HepG2 (cell line): Measurements from ENCODE around the gene POU5F2. TPM values are rescaled to one million over a fixed set of nuclear protein-coding genes. Genes with fewer than 3 reads are reported as not detected.

Experiments used
- ATAC-seq: fragments of 200-7000 bp; cut with Tn5 transposase; 3 replicates; pipeline ENCODE4 v1.9.1; 2020; ENCODE audit warnings: mild to moderate bottlenecking, moderate library complexity
- BruUV-seq: library from RNA; stranded (reverse); fragments of 400-500 nt; replicated peaks from 2 replicates; lab custom pipeline; 2021; lab: Mats Ljungman, UMichigan
- CTCF ChIA-PET: fragments of 300-600 bp; formaldehyde crosslinking; extraction: SDS; loops from one replicate; lab custom pipeline; 2021; ENCODE audit warnings: low total read pairs, inconsistent platforms, low intra/inter-chr PET ratio; lab: Yijun Ruan, JAX
- POLR2A ChIA-PET: fragments of 350-600 bp; sonication (Branson Sonifier 250); formaldehyde crosslinking; loops from one replicate; lab custom pipeline; 2020; ENCODE audit warnings: antibody characterized with exemption, inconsistent platforms; lab: Yijun Ruan, JAX
- DNase-seq: peaks from one replicate; pipeline ENCODE4 v3.0.0-alpha.2; 2015; ENCODE audit warnings: low spot score
- FAIRE-seq: peaks from 3 replicates; lab custom pipeline; 2011; peaks lifted over from hg19 to GRCh38; lab: Jason Lieb, UNC
- H2AFZ ChIP-seq: one replicate; pipeline ENCODE4 v1.6.1; 2011; ENCODE audit warnings: low read length, inconsistent platforms
- H3K27ac ChIP-seq: fragments of 300-600 bp; 3 replicates; pipeline ENCODE4 v1.8.0; 2011; ENCODE audit warnings: mixed run types, mild to moderate bottlenecking, mixed read lengths, low read length, inconsistent platforms; ENCODE audit not compliant: insufficient read depth; ENCODE audit errors: extremely low read length
- H3K27me3 ChIP-seq, 2 experiments: fragments of 200-600 bp in 1 of 2; 2 replicates in 1 of 2; 3 replicates in 1 of 2; pipeline versions ENCODE4 v1.6.0 to v1.8.0; 2011; ENCODE audit warnings: low read length in 2 of 2, mild to moderate bottlenecking in 2 of 2, moderate library complexity in 2 of 2, inconsistent platforms in 1 of 2; ENCODE audit not compliant: insufficient read depth in 2 of 2, control insufficient read depth in 1 of 2
- H3K36me3 ChIP-seq, 2 experiments: fragments of 200-600 bp in 1 of 2; replicated peaks in 1 of 2; 2 replicates in 1 of 2; 3 replicates in 1 of 2; pipeline versions ENCODE4 v1.5.1 to v1.8.0; 2011; ENCODE audit warnings: low read length in 2 of 2, inconsistent platforms in 1 of 2; ENCODE audit not compliant: insufficient read depth in 2 of 2, control insufficient read depth in 1 of 2
- H3K4me1 ChIP-seq: 2 replicates; pipeline ENCODE4 v1.5.1; 2012; ENCODE audit warnings: low read length, inconsistent platforms; ENCODE audit not compliant: insufficient read depth
- H3K4me2 ChIP-seq: 2 replicates; pipeline ENCODE4 v1.6.0; 2011; ENCODE audit warnings: low read depth, low read length, inconsistent platforms
- H3K4me3 ChIP-seq, 3 experiments: fragments of 200-600 bp in 1 of 3; sonication (generic), shearing (Covaris generic) in 1 of 3; replicated peaks in 1 of 3; 2 replicates each; pipeline ENCODE4 v1.5.1; 2011 to 2016; ENCODE audit warnings: low read length in 3 of 3, inconsistent platforms in 2 of 3, low read depth in 2 of 3, mild to moderate bottlenecking in 2 of 3, control low read depth in 1 of 3, mixed read lengths in 1 of 3; ENCODE audit not compliant: insufficient read depth in 1 of 3
- H3K79me2 ChIP-seq: one replicate; pipeline ENCODE4 v1.6.1; 2011; ENCODE audit warnings: low read length, inconsistent platforms; ENCODE audit not compliant: insufficient read depth
- H3K9ac ChIP-seq: 2 replicates; pipeline ENCODE4 v1.6.0; 2011; ENCODE audit warnings: mild to moderate bottlenecking, low read depth, low read length, inconsistent platforms; ENCODE audit not compliant: insufficient read depth
- H3K9me3 ChIP-seq: 2 replicates; pipeline ENCODE4 v1.5.1; 2012; ENCODE audit warnings: mild to moderate bottlenecking, low read length
- H4K20me1 ChIP-seq: 2 replicates; pipeline ENCODE4 v1.6.0; 2011; ENCODE audit warnings: inconsistent platforms, mild to moderate bottlenecking, low read length, moderate library complexity; ENCODE audit not compliant: insufficient read depth
- ATF1 ChIP-seq: IDR thresholded peaks from 2 replicates; pipeline ENCODE4 v1.6.1; 2016; ENCODE audit warnings: mild to moderate bottlenecking, control low read depth
- HNRNPUL1 ChIP-seq: fragments of 200-400 bp; formaldehyde crosslinking; IDR thresholded peaks from 2 replicates; pipeline ENCODE4 v1.6.1; 2017; ENCODE audit warnings: low read depth, mild to moderate bottlenecking, low read length, moderate library complexity
- HOXA9 ChIP-seq: sonication (generic); formaldehyde crosslinking; IDR thresholded peaks from 2 replicates; pipeline ENCODE4 v1.8.1; 2022; ENCODE audit warnings: missing genetic modification reagents, mild to moderate bottlenecking, moderate library complexity, borderline replicate concordance
- KLF15 ChIP-seq: sonication (generic); formaldehyde crosslinking; IDR thresholded peaks from 2 replicates; pipeline ENCODE4 v1.8.1; 2023; ENCODE audit warnings: borderline replicate concordance, mild to moderate bottlenecking, inconsistent platforms, missing genetic modification reagents, mixed read lengths
- MED8 ChIP-seq: sonication (generic); formaldehyde crosslinking; IDR thresholded peaks from 2 replicates; pipeline ENCODE4 v1.8.1; 2023; ENCODE audit warnings: mild to moderate bottlenecking, missing genetic modification reagents; ENCODE audit not compliant: insufficient replicate concordance
- NAIF1 ChIP-seq: sonication (generic); formaldehyde crosslinking; IDR thresholded peaks from 2 replicates; pipeline ENCODE4 v1.5.0; 2020; ENCODE audit warnings: mild to moderate bottlenecking, missing genetic modification reagents, borderline replicate concordance
- PAWR ChIP-seq: sonication (generic); formaldehyde crosslinking; IDR thresholded peaks from 2 replicates; pipeline ENCODE4 v1.4.0; 2020; ENCODE audit warnings: missing genetic modification reagents, mild to moderate bottlenecking, borderline replicate concordance
- SRY ChIP-seq: sonication (generic); formaldehyde crosslinking; IDR thresholded peaks from 2 replicates; pipeline ENCODE4 v1.8.0; 2022; ENCODE audit warnings: mild to moderate bottlenecking, missing genetic modification reagents
- ZMYM4 ChIP-seq: sonication (generic); formaldehyde crosslinking; IDR thresholded peaks from 2 replicates; pipeline ENCODE4 v1.8.1; 2023; ENCODE audit warnings: mild to moderate bottlenecking, missing genetic modification reagents
- ZNF234 ChIP-seq: sonication (generic); formaldehyde crosslinking; conservative IDR thresholded peaks from 2 replicates; pipeline ENCODE4 v1.5.1; 2020; ENCODE audit warnings: mild to moderate bottlenecking, missing genetic modification reagents
- ZNF598 ChIP-seq: sonication (generic); formaldehyde crosslinking; IDR thresholded peaks from 2 replicates; pipeline ENCODE4 v1.5.1; 2020; ENCODE audit warnings: mild to moderate bottlenecking, missing genetic modification reagents, borderline replicate concordance
- ZNF75D ChIP-seq: sonication (generic); formaldehyde crosslinking; IDR thresholded peaks from 2 replicates; pipeline ENCODE4 v1.8.1; 2023; ENCODE audit warnings: missing genetic modification reagents, mild to moderate bottlenecking, borderline replicate concordance
- in situ Hi-C: cut with HindIII; loops from 2 replicates; pipeline ENCODE4 v1.10.0; 2017; ENCODE audit warnings: low pct_unique_long_range_greater_than_20kb; ENCODE audit not compliant: extremely low pct_ligation_motif_present
- intact Hi-C: fragments of 100-400 bp; cut with micrococcal nuclease; formaldehyde crosslinking; loops from one replicate; pipeline ENCODE4 v1.10.0; 2022; ENCODE audit not compliant: unreplicated experiment
- polyA plus RNA-seq, 8 experiments: library from polyadenylated mRNA; depleted of rRNA in 3 of 8; stranded (reverse) in 7 of 8; unstranded in 1 of 8; fragments of >200 nt; fragmentation: Illumina TruSeq in 4 of 8; extraction: Trizol in 4 of 8; gene quantifications; 2 replicates each; pipeline versions ENCODE4 v1.2.1 to v1.2.3, GENCODE V29; 2011 to 2016; ENCODE audit warnings: low read depth in 4 of 8, missing spikeins in 1 of 8, mixed read lengths in 1 of 8; ENCODE audit not compliant: insufficient read depth in 1 of 8
- total RNA-seq, 5 experiments: library from RNA; depleted of rRNA; stranded (reverse); fragments of >200 nt; fragmentation: Illumina TruSeq; extraction: Trizol; gene quantifications; 2 replicates each; pipeline ENCODE4 v1.2.3, GENCODE V29; 2016; ENCODE audit warnings: low read depth in 1 of 5
- TF ChIP-seq, protein P1 (sequence below): sonication (generic); formaldehyde crosslinking; IDR thresholded peaks from 2 replicates; pipeline ENCODE4 v1.9.0; 2021; ENCODE audit warnings: missing genetic modification reagents, mild to moderate bottlenecking, borderline replicate concordance
- TF ChIP-seq, protein P2 (sequence below), 2 experiments: fragments of 450-650 bp in 1 of 2; sonication (generic) in 1 of 2; formaldehyde crosslinking in 1 of 2; IDR thresholded peaks; 2 replicates each; pipeline versions ENCODE4 v1.6.1 to v1.8.0; 2016 to 2022; ENCODE audit warnings: antibody characterized with exemption in 1 of 2, mild to moderate bottlenecking in 1 of 2, missing genetic modification reagents in 1 of 2

The POU5F2 gene
- total and polyA plus RNA-seq, 2 of the 13 experiments (the other 11 are each of a cell fraction or from before 2014, with no cell fraction given), result 0.13 to 0.38 TPM

DNA sequence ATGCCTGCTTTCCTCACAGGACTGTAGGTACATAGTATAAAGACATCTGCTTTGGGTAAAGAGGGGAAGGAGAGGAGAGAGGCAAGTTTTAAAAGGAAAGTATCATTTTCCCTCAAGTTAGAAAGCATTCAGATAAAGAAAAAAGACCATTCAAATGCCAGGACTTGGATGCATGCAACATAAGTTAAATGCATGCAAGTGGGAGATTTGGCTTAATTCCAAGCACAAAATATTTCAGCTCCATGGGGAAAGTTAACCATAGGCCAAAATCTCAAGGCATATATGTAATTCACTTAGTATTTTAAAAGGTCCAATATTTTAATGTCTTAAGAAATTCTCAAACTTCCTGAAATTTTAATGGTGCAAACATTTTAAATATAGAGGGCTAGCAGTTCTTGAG lies 36.4 kb downstream of the POU5F2 start:
- CTCF ChIA-PET, result no interaction called here
- H3K9ac ChIP-seq, result no peak overlapping the region
- no peaks in the 10 kb centered on the region for H3K27me3 ChIP-seq
- H2AFZ ChIP-seq, result no peak overlapping the region
- BruUV-seq, result no TSS peak
- H3K4me2 ChIP-seq, result no peak overlapping the region
- in situ Hi-C loops (no loop called here), intact Hi-C loops (no loop called here)
- H3K9me3 ChIP-seq, result no peaks in the 10 kb centered on the region
- no peaks in the 10 kb centered on the region for H3K4me1 ChIP-seq
- H4K20me1 ChIP-seq, result no peaks in the 10 kb centered on the region
- H3K79me2 ChIP-seq, result no peaks in the 10 kb centered on the region
- POLR2A ChIA-PET, result no interaction called here
- FAIRE-seq (no peak), ATAC-seq (no peak), DNase-seq (no peak)
- H3K27ac ChIP-seq, result no peak overlapping the region
- H3K4me3 ChIP-seq, result no peak overlapping the region
- H3K36me3 ChIP-seq, result no peaks in the 10 kb centered on the region
- TF ChIP-seq ATF1, result no peak
- TF ChIP-seq, protein P1, sequence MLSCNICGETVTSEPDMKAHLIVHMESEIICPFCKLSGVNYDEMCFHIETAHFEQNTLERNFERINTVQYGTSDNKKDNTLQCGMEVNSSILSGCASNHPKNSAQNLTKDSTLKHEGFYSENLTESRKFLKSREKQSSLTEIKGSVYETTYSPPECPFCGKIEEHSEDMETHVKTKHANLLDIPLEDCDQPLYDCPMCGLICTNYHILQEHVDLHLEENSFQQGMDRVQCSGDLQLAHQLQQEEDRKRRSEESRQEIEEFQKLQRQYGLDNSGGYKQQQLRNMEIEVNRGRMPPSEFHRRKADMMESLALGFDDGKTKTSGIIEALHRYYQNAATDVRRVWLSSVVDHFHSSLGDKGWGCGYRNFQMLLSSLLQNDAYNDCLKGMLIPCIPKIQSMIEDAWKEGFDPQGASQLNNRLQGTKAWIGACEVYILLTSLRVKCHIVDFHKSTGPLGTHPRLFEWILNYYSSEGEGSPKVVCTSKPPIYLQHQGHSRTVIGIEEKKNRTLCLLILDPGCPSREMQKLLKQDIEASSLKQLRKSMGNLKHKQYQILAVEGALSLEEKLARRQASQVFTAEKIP (CRISPR knock-in tag), result no peak
- TF ChIP-seq ZNF75D, result no peak
- TF ChIP-seq, protein P2, sequence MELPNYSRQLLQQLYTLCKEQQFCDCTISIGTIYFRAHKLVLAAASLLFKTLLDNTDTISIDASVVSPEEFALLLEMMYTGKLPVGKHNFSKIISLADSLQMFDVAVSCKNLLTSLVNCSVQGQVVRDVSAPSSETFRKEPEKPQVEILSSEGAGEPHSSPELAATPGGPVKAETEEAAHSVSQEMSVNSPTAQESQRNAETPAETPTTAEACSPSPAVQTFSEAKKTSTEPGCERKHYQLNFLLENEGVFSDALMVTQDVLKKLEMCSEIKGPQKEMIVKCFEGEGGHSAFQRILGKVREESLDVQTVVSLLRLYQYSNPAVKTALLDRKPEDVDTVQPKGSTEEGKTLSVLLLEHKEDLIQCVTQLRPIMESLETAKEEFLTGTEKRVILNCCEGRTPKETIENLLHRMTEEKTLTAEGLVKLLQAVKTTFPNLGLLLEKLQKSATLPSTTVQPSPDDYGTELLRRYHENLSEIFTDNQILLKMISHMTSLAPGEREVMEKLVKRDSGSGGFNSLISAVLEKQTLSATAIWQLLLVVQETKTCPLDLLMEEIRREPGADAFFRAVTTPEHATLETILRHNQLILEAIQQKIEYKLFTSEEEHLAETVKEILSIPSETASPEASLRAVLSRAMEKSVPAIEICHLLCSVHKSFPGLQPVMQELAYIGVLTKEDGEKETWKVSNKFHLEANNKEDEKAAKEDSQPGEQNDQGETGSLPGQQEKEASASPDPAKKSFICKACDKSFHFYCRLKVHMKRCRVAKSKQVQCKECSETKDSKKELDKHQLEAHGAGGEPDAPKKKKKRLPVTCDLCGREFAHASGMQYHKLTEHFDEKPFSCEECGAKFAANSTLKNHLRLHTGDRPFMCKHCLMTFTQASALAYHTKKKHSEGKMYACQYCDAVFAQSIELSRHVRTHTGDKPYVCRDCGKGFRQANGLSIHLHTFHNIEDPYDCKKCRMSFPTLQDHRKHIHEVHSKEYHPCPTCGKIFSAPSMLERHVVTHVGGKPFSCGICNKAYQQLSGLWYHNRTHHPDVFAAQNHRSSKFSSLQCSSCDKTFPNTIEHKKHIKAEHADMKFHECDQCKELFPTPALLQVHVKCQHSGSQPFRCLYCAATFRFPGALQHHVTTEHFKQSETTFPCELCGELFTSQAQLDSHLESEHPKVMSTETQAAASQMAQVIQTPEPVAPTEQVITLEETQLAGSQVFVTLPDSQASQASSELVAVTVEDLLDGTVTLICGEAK (IDR thresholded peaks at IDR 0.05), result no peak
- TF ChIP-seq, protein P2 (CRISPR knock-in tag; IDR thresholded peaks at IDR 0.05), result no peak
- TF ChIP-seq KLF15, result no peak
- TF ChIP-seq MED8 (CRISPR knock-in tag), result no peak
- no peak for TF ChIP-seq NAIF1 (CRISPR knock-in tag)
- no peak for TF ChIP-seq HOXA9 (CRISPR knock-in tag)
- TF ChIP-seq HNRNPUL1, result no peak
- TF ChIP-seq ZNF234 (CRISPR knock-in tag), result no peak
- no peak for TF ChIP-seq PAWR
- no peak for TF ChIP-seq SRY (CRISPR knock-in tag)
- no peak for TF ChIP-seq ZNF598 (CRISPR knock-in tag)
- no peak for TF ChIP-seq ZMYM4
